ENCODE results near the gene SGMS1.
"Not testable (repeated sequence)": the region's sequence is repeated elsewhere in the genome, so short reads cannot be mapped to it uniquely, and the experiment has no call there.

Gene SGMS1

DNA sequence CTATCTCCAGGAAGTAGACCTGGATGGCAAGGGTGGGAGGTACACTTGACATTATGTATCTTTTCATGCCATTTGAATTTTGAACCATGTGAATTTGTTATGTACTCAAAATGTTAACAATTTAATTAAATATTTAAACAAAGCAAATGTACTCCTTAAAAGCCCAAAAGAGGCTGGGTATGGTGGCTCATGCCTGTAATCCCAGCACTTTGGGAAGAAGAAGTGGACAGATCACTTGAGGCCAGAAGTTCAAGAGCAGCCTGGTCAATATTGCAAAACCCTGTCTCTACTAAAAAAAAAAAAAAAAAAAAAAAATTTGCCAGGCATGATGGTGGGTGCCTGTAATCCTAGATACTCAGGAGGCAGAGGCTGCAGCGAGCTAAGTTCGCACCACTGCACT is 235.6 kb downstream of the SGMS1 start:
- no peak for DNase-seq

- DNase-seq = no peak
Observed at GRCh38 chr10:50387732-50388073, 236.1 kb downstream of the SGMS1 start.

- no peak for DNase-seq
Observed at GRCh38 chr10:50387007-50387731, 236.6 kb downstream of the SGMS1 start.

DNA sequence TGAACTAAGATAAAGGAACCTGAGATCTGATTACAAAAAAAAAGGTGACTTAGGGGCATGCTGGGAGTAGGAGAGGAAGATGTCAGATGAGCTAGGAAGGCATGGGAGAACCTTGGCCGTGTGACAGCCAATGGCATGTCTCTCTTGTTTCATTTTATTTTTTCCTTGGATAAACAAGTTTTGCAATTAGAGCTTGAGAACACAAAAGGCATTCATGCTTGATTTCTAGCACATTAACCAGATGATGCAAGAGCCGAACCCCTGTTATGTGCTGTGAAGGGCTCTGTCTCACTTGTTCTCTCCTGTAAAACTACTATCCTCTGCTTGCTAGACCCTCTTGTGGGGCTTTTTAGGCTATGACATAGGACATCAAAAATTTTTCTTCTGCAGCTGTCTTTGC is 238.1 kb downstream of the SGMS1 start:
- DNase-seq = no peak

DNA sequence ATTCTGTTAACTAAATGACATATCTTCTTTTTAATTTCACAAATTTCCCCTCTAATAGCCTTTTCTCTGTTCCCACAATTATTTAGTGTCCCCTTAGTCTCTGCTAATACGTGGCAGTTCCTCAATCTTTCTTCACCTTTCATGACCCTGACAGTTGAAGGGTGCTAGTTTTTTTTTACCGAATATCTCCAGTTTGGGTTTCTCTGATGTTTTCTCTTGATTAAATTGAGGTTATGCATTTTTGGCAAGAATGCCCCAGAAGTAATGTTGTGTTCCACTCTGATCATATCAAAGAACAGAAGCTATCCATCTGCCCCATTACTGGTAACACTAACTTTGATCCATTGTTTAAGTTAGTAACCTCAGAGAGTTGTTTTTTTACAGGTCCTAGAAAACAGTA is 238.9 kb downstream of the SGMS1 start:
- DNase-seq = no peak

- DNase-seq = no peak
Observed at GRCh38 chr10:50384238-50384637, 239.5 kb downstream of the SGMS1 start.

- DNase-seq = no peak
Observed at GRCh38 chr10:50382576-50383023, 241.2 kb downstream of the SGMS1 start.

GRCh38 chr10:50381642-50382041 is 242.1 kb downstream of the SGMS1 start:
- no peak for DNase-seq

GRCh38 chr10:50379616-50380015 is 244.1 kb downstream of the SGMS1 start:
- DNase-seq = no peak

DNA sequence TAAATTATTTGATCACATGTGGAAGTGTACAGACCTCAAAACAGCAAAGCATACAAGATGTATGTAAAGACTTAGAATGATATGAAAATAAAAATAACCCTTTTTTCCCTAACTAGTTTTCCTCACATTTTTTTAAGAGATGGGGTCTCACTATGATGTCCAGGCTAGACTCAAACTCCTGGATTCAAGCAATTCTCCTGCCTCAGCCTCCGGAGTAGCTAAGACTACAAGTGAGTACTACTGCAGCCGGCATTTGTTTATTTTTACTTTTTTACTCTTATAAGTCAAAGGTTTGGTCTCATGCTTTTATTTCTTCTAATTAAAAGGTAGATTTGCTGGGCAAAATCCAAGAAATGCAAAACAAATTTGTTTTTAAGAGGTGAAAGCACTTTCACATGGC is 248.0 kb downstream of the SGMS1 start:
- DNase-seq = no peak

GRCh38 chr10:50375051-50375452 is 248.7 kb downstream of the SGMS1 start:
- no peak for DNase-seq

DNA sequence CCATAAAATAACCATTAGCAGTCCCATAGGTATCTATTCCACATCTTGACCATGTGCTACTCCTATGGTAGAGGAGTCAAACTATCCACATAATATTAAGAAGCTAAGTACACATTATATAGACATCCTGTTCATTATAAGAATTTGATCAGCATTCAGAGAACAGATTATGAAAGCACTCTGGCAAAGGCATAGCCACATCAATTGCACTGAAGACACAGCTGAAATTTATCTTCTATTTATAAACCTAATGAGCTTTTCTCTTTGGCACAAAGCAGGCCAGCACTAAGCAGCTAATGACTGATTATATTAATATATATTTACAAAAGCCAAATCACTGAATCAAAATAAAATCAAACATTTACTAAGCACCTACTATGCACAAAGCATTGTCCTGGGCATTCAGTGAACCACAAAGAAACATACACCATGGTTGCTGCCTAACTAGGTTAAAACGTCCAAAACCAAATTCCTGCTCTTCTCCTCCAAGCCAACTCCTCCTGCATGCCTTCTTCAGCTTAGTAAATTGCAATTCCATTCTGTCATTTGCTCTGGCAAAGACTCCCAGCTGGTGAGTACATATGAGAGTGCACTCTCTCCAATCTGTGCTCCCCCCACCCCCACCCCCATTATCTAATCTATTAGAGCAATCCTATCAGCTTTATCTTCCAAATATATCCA is 249.8 kb downstream of the SGMS1 start:
- no peak for DNase-seq

DNA sequence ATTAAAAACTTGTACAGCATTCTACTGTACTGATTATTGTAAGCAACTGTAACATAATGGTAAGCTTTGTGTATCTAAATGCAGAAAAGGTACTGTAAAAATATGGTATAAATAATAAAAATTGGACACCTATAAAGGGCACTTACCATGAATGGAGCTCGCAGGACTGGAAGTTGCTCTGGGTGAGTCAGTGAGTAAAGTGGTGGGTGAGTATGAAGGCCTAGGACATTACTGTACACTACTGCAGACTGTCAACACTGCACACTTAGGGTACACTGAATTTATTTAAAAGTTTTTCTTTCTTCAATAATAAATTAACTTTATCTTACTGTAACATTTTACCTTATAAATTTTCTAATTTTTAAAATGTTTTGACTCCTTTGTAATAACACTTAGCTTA is 253.8 kb downstream of the SGMS1 start:
- DNase-seq = no peak

GRCh38 chr10:50367732-50368131 is 256.0 kb downstream of the SGMS1 start:
- DNase-seq = no peak

DNA sequence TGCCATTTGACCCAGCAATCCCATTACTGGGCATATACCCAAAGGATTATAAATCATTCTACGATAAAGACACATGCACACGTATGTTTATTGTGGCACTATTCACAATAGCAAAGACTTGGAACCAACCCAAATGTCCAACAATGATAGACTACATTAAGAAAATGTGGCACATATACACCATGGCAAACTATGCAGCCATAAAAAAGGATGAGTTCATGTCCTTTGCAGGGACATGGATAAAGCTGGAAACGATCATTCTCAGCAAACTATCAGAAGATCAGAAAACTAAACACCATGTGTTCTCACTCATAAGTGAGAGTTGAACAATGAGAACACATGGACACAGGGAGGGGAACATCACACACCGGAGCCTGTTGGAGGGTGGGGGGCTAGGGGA is 257.3 kb downstream of the SGMS1 start:
- DNase-seq = not testable (repeated sequence)

DNA sequence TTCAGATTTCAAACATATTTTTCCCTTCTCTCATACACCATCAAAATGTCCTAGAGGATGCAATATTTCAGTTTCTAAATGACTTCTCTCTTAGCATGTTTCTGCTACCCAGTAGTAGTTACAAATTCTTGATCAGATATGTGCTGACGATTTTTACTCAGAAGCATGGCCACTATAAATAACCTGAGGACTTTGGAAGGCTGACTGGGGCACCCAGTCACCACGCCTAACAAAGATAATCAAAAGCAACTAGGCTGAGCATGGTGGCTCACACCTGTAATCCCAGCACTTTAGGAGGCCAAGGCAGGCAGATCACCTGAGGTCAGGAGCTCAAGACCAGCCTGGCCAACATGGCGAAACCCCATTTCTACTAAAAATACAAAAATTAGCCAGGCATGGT is 259.0 kb downstream of the SGMS1 start:
- DNase-seq = not testable (repeated sequence)

DNA sequence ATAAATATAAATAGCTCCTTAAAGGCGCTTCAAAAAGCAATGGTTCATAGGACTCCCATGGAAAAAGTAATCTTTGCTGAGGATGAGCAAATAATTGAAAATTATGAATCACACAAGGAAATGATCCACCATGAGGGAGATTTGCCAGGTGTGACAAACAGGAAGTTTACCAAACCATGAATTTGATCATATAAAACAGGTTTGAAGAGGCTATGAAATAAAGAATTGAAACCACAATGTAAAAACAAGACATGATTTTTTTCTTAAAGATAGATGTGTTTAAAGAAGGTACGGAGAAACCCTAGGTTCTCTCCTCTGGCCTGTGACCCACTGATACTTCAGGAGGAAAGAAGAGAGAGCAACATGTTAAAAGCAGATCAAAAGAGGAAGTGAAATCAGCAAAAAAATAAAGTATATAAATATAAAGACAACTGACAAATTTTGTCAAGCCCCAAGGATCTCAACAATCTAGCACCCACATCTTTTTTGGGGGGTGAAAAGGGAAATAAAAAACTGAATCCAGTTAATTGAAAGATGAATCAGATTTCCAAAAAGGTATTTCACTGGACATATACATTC is 261.1 kb downstream of the SGMS1 start:
- no peak for DNase-seq

DNA sequence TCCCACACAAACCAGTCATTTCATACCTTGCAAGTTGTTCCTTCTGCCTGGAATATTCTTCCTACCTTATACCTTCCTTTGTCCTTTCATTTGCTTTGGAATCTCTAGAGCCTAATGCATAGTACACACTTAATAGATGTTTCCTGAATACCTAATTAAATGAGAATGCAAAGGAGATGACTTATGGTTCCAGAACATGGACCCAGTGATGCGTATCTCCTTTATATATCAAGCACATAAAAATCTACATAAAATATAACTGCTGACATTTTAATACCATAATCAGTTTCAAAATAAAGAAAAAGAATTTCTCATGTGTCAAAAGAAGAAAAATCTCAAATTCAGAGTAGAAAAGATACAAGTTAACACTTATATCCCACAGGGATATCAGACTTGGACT is 261.8 kb downstream of the SGMS1 start:
- no peak for DNase-seq

DNA sequence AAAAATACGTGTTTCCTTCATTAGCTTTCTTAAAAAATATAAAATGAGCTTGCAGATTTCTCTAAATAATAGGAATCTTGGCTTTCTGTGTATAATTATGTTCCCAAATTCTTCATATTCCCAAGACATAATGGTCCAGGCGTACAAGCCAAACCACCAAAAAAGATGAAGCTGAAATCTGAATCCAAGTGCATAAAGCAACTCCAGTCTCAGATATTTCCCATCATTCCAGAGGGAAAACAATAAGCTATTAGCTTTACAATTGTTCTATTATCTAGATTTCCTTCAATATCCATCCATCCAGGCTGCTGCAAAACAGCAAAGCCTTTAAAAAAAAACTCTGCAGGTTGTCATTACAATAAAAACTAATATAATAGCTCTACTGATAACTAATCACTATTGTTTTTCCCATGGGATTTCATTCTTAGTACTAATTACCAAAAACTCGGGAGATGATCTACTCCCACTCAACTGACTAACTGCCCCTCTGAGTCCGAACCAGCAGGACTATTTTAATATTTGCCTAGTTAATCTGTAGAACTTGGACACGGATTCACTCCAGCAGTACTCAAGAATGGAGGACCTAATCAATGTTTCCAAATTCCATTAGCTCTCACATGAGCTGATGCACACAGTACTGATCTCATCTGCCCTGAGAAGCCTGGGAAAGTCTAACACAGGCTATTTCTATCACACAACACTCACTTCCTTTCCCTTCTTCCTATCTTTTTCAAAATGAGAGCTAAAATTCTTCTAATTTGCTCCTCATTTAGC is 263.5 kb downstream of the SGMS1 start:
- DNase-seq = no peak

DNA sequence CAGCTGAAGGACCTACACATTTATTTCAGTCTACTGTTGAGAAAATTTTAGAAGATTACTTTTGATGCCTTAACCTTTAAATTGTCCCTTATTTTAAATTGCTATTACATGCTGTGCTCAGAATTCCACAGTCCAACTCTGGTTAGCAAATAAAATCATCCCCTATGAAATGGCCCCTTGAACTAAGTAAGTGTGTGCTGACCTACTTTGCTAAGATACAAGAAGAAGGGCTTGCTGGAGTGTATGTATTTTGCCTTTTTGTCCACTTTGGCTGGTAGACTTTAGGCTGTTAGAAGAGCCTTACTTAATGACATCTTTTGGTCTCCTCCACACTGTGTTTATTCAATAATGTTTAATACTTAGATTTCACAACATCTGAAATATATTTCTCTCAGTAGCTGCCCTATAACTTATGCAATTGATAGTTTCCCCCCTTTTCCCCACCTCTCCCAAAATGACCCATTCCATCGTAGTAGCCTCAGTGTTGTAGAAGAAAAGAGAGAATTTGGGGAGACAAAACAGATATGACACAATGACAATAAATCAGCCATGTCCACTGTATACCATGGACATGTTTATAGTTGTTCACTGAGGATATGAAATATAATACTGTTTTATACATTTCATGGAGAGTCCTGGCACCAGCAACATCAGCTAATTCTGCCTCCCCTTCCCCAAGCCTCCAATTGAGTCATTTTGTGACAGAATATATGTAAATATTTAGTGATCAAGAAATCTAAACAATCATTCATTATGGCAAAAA is 264.6 kb downstream of the SGMS1 start:
- no peak for DNase-seq

DNA sequence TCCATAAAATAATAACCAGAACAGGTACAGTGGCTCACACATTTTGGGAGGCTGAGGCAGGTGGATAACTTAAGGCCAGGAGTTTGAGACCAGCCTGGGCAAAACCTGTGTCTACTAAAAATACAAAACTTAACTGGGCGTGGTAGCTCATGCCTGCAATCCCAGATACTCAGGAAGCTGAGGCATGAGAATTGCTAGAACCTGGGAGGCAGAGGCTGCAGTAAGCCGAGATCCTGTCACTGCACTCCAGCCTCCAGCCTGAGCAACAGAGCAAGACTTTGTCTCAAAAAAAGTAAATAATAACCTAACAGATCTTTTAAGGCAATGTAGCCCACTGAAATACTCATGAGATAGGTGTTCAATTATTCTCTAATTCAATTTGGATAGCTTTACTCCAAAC is 265.3 kb downstream of the SGMS1 start:
- no peak for DNase-seq

DNA sequence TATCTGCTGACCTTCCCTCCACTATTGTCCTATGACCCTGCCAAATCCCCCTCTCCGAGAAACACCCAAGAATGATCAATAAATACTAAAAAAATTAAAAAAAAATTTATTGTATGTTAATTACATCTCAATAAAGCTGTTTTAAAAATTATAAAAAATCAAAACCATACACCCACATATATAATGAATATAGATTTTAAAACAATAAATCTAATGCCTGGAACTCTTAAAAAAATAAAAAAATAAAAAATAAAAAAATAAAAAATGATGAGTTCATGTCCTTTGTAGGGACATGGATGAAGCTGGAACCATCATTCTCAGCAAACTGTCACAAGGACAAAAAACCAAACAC is 267.3 kb downstream of the SGMS1 start:
- DNase-seq = not testable (repeated sequence)

Measured in SIG-M5 (cell line).